Right renal pelvis (tissue), 4 donors: ENCODE data around the gene PRDM15. TPM values are rescaled to one million over a fixed set of nuclear protein-coding genes. Genes with fewer than 3 reads are reported as not detected.

Experiments
- DNase-seq, 4 donors: peaks; one replicate each; pipeline ENCODE4 v3.0.0-alpha.2; 2013; ENCODE audit warnings: low read depth in 4 of 4, low spot score in 3 of 4, missing footprints in 1 of 4
- polyA plus RNA-seq, 4 donors: library from polyadenylated mRNA; unstranded; fragments of 120-200 nt; gene quantifications; one replicate each; pipeline ENCODE4 v1.2.1, GENCODE V29; 2013; ENCODE audit not compliant: insufficient read length in 4 of 4

The PRDM15 gene
- polyA plus RNA-seq, 4 donors, result 5.6 to 6.4 (median 6.2) TPM

- no peak for DNase-seq
Measured at GRCh38 chr21:41827951-41828883, 50.9 kb downstream of the PRDM15 start.

- DNase-seq, result no peak
Measured at GRCh38 chr21:41825881-41826280, 53.3 kb downstream of the PRDM15 start.

- no peak for DNase-seq
Measured at GRCh38 chr21:41825216-41825615, 53.9 kb downstream of the PRDM15 start.

- DNase-seq, result no peak
Measured at GRCh38 chr21:41824466-41825207, 54.5 kb downstream of the PRDM15 start.

- no peak for DNase-seq
Measured at GRCh38 chr21:41823906-41824305, 55.2 kb downstream of the PRDM15 start.

GRCh38 chr21:41823166-41823565 lies 56.0 kb downstream of the PRDM15 start:
- no peak for DNase-seq

- no peak for DNase-seq
Measured at GRCh38 chr21:41821756-41822431, 57.2 kb downstream of the PRDM15 start.

GRCh38 chr21:41821081-41821755 lies 57.9 kb downstream of the PRDM15 start:
- DNase-seq, result no peak

- no peak for DNase-seq
Measured at GRCh38 chr21:41820384-41821080, 58.6 kb downstream of the PRDM15 start.

- no peak for DNase-seq
Measured at GRCh38 chr21:41819856-41820281, 59.3 kb downstream of the PRDM15 start.

- no peak for DNase-seq
Measured at GRCh38 chr21:41819236-41819855, 59.8 kb downstream of the PRDM15 start.

GRCh38 chr21:41817877-41818855 lies 61.0 kb downstream of the PRDM15 start:
- DNase-seq, result no peak

- peak in 3 of 4 donors; percentile 31 to 37 (median 36) for DNase-seq
Measured at GRCh38 chr21:41817228-41817627, 61.9 kb downstream of the PRDM15 start.

- DNase-seq, result peak in 3 of 4 donors; percentile 22 to 25 (median 24)
Measured at GRCh38 chr21:41816583-41817165, 62.5 kb downstream of the PRDM15 start.

GRCh38 chr21:41815652-41816582 lies 63.2 kb downstream of the PRDM15 start:
- DNase-seq, result no peak

GRCh38 chr21:41813226-41813625 lies 65.9 kb downstream of the PRDM15 start:
- no peak for DNase-seq

- no peak for DNase-seq
Measured at GRCh38 chr21:41812679-41813078, 66.5 kb downstream of the PRDM15 start.
